B cell (primary cell): ENCODE data around the gene HES2. TPM values are rescaled to one million over a fixed set of nuclear protein-coding genes. Genes with fewer than 3 reads are reported as not detected.
"Not testable (repeated sequence)": the region's sequence is repeated elsewhere in the genome, so short reads cannot be mapped to it uniquely, and the experiment has no call there.

Source experiments
- ATAC-seq: fragments of 200-7000 bp; cut with Tn5 transposase; one replicate; pipeline ENCODE4 v1.10.0; 2021; ENCODE audit warnings: low read depth, mild to moderate bottlenecking, moderate number of reproducible peaks, moderate library complexity
- CTCF ChIA-PET: fragments of 350-600 bp; sonication (Branson Sonifier 250); formaldehyde crosslinking; loops from one replicate; lab custom pipeline; 2021; ENCODE audit warnings: antibody characterized with exemption, inconsistent platforms; lab: Charles Lee
- POLR2A ChIA-PET: fragments of 350-600 bp; sonication (Branson Sonifier 250); formaldehyde crosslinking; loops from one replicate; lab custom pipeline; 2021; ENCODE audit warnings: antibody characterized with exemption; lab: Charles Lee
- DNase-seq: peaks from one replicate; pipeline ENCODE4 v3.0.0; 2013
- H2AFZ ChIP-seq: 2 replicates; pipeline ENCODE4 v1.6.1; 2012; ENCODE audit warnings: mild to moderate bottlenecking, low read depth, low read length; ENCODE audit not compliant: insufficient read depth, poor library complexity, severe bottlenecking
- H3K27ac ChIP-seq, 2 donors: 1 replicate in 1 of 2; 2 replicates in 1 of 2; pipeline ENCODE4 v1.5.1; 2012 to 2013; ENCODE audit warnings: low read length in 2 of 2, mild to moderate bottlenecking in 2 of 2, moderate library complexity in 1 of 2
- H3K27me3 ChIP-seq, 4 experiments: fragments of 200-600 bp in 1 of 4; sonication (generic) in 1 of 4; replicated peaks in 1 of 4; 1 replicate in 2 of 4; 2 replicates in 2 of 4; pipeline versions ENCODE4 v1.6.1 to v1.7.0; 2013 to 2016; ENCODE audit warnings: low read length in 3 of 4, mild to moderate bottlenecking in 2 of 4, mixed read lengths in 1 of 4, moderate library complexity in 1 of 4; ENCODE audit not compliant: insufficient read depth in 4 of 4, control insufficient read depth in 3 of 4; ENCODE audit errors: control extremely low read depth in 1 of 4
- H3K36me3 ChIP-seq, 2 experiments: replicated peaks in 1 of 2; 1 replicate in 1 of 2; 2 replicates in 1 of 2; pipeline versions ENCODE4 v1.6.1 to v1.7.1; 2013; ENCODE audit warnings: low read length in 1 of 2; ENCODE audit not compliant: insufficient read depth in 2 of 2, control insufficient read depth in 1 of 2; ENCODE audit errors: control extremely low read depth in 1 of 2, extremely low read depth in 1 of 2
- H3K4me1 ChIP-seq, 2 donors: fragments of 200-600 bp in 1 of 2; sonication (generic) in 1 of 2; 1 replicate in 1 of 2; 2 replicates in 1 of 2; pipeline versions ENCODE4 v1.5.1 to v1.6.1; 2013 to 2017; ENCODE audit warnings: low read length in 2 of 2; ENCODE audit not compliant: control insufficient read depth in 2 of 2, insufficient read depth in 2 of 2
- H3K4me2 ChIP-seq: replicated peaks from 2 replicates; pipeline ENCODE3; 2012; ENCODE audit warnings: mild to moderate bottlenecking, low read depth, low read length; ENCODE audit not compliant: poor library complexity, severe bottlenecking
- H3K4me3 ChIP-seq, 5 experiments: fragments of 200-600 bp in 1 of 5; sonication (generic) in 1 of 5; 1 replicate in 3 of 5; 2 replicates in 2 of 5; pipeline versions ENCODE4 v1.5.1 to v1.7.0; 2011 to 2016; ENCODE audit warnings: low read length in 4 of 5, mild to moderate bottlenecking in 4 of 5, low read depth in 2 of 5, control low read depth in 1 of 5, moderate library complexity in 1 of 5; ENCODE audit not compliant: insufficient read depth in 1 of 5; ENCODE audit errors: control extremely low read depth in 1 of 5, extremely low read depth in 1 of 5
- H3K79me2 ChIP-seq: fragments of 200-600 bp; sonication (generic); one replicate; pipeline ENCODE4 v1.6.0; 2016; ENCODE audit warnings: low read length; ENCODE audit not compliant: control insufficient read depth, insufficient read depth
- H3K9ac ChIP-seq: fragments of 200-600 bp; sonication (generic); 2 replicates; pipeline ENCODE4 v1.6.1; 2017; ENCODE audit warnings: mild to moderate bottlenecking, low read length, moderate library complexity
- H3K9me3 ChIP-seq, 3 donors: one replicate each; pipeline versions ENCODE4 v1.6.1 to v1.7.1; 2013; ENCODE audit warnings: low read length in 2 of 3; ENCODE audit not compliant: control insufficient read depth in 2 of 3, insufficient read depth in 1 of 3; ENCODE audit errors: control extremely low read depth in 1 of 3
- H4K20me1 ChIP-seq: 2 replicates; pipeline ENCODE4 v1.6.0; 2012; ENCODE audit warnings: mild to moderate bottlenecking, low read length; ENCODE audit not compliant: insufficient read depth, control insufficient read depth, poor library complexity, severe bottlenecking
- H3K27ac Mint-ChIP-seq: one replicate; pipeline ENCODE4 v1.8.0; 2021; ENCODE audit warnings: mixed read lengths
- H3K27me3 Mint-ChIP-seq: one replicate; pipeline ENCODE4 v1.8.0; 2021; ENCODE audit warnings: mixed read lengths
- H3K4me1 Mint-ChIP-seq: one replicate; pipeline ENCODE4 v1.8.0; 2021; ENCODE audit warnings: mixed read lengths
- H3K4me3 Mint-ChIP-seq: one replicate; pipeline ENCODE4 v1.8.0; 2021; ENCODE audit warnings: mixed read lengths
- H3K9me3 Mint-ChIP-seq: one replicate; pipeline ENCODE4 v1.8.0; 2022; ENCODE audit warnings: mixed read lengths; ENCODE audit not compliant: insufficient read depth
- EZH2 ChIP-seq: IDR thresholded peaks from 2 replicates; pipeline ENCODE4 v1.6.1; 2012; ENCODE audit warnings: borderline replicate concordance, low read depth, mild to moderate bottlenecking, moderate library complexity, low read length; ENCODE audit not compliant: insufficient read depth, poor library complexity, severe bottlenecking
- WGBS: methylation state at CpG from one replicate; pipeline ENCODE4 v1.1.5; 2013; ENCODE audit warnings: missing lambda C conversion rate; ENCODE audit not compliant: insufficient coverage; 5-methylcytosine and 5-hydroxymethylcytosine counted together
- intact Hi-C: fragments of 100-400 bp; cut with micrococcal nuclease; formaldehyde crosslinking; loops from one replicate; pipeline ENCODE4 v1.10.0; 2022
- polyA plus RNA-seq: library from polyadenylated mRNA; depleted of rRNA; stranded (reverse); fragments of >200 nt; gene quantifications from 2 replicates; pipeline ENCODE4 v1.2.3, GENCODE V29; 2012
- total RNA-seq, 2 donors: library from RNA; stranded (reverse); fragments of 120-200 nt in 1 of 2; gene quantifications; 1 replicate in 1 of 2; 2 replicates in 1 of 2; pipeline versions ENCODE4 v1.2.3 to v1.2.4, GENCODE V29; 2013 to 2022
- TF ChIP-seq, protein P1 (sequence below): fragments of 200-600 bp; IDR thresholded peaks from one replicate; pipeline ENCODE4 v1.8.0; 2022; ENCODE audit warnings: antibody characterized with exemption, mild to moderate bottlenecking

Gene HES2
- total and polyA plus RNA-seq, 2 donors (not counting 1 experiment from before 2014, with no cell fraction given): not detected

GRCh38 chr1:6434186-6434585 is 14.5 kb upstream of the HES2 start:
- H4K20me1 ChIP-seq: no peaks in the 10 kb centered on the region
- H3K4me3 Mint-ChIP-seq: no peak overlapping the region
- H3K4me1 ChIP-seq: no peaks in the 10 kb centered on the region
- peaks cover 27% of the 10 kb centered on the region for H3K27me3 Mint-ChIP-seq
- DNase-seq: no peak
- 94% methylated on average over 2 of the region's 5 CpGs for WGBS
- H3K27ac Mint-ChIP-seq: no peak overlapping the region
- TF ChIP-seq EZH2: no peak
- TF ChIP-seq, protein P1, sequence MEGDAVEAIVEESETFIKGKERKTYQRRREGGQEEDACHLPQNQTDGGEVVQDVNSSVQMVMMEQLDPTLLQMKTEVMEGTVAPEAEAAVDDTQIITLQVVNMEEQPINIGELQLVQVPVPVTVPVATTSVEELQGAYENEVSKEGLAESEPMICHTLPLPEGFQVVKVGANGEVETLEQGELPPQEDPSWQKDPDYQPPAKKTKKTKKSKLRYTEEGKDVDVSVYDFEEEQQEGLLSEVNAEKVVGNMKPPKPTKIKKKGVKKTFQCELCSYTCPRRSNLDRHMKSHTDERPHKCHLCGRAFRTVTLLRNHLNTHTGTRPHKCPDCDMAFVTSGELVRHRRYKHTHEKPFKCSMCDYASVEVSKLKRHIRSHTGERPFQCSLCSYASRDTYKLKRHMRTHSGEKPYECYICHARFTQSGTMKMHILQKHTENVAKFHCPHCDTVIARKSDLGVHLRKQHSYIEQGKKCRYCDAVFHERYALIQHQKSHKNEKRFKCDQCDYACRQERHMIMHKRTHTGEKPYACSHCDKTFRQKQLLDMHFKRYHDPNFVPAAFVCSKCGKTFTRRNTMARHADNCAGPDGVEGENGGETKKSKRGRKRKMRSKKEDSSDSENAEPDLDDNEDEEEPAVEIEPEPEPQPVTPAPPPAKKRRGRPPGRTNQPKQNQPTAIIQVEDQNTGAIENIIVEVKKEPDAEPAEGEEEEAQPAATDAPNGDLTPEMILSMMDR: no peak
- H3K9ac ChIP-seq: no peak overlapping the region
- no peak overlapping the region for H2AFZ ChIP-seq
- H3K9me3 Mint-ChIP-seq: no peaks in the 10 kb centered on the region
- H3K9me3 ChIP-seq: no peaks in the 10 kb centered on the region
- no peak overlapping the region for H3K27ac ChIP-seq
- peaks cover 4% of the 10 kb centered on the region for H3K4me1 Mint-ChIP-seq
- H3K79me2 ChIP-seq: no peaks in the 10 kb centered on the region
- POLR2A ChIA-PET: no interaction called here
- ATAC-seq: no peak
- intact Hi-C loops: no loop called here
- no peaks in the 10 kb centered on the region for H3K36me3 ChIP-seq
- CTCF ChIA-PET: interaction anchor here (1.1 kb wide), 1 partner anchor 11 kb away, joined by 4 read pairs; no protein-coding TSS in a partner anchor
- H3K4me3 ChIP-seq: no peak overlapping the region
- H3K27me3 ChIP-seq: peaks cover 0 to 16% (median 3%) of the 10 kb centered on the region in 4 experiments
- no peak overlapping the region for H3K4me2 ChIP-seq

- H3K4me1 Mint-ChIP-seq, H3K9me3 ChIP-seq, H3K4me1 ChIP-seq, H4K20me1 ChIP-seq, H3K4me2 ChIP-seq, H3K27ac Mint-ChIP-seq, H3K4me3 ChIP-seq, intact Hi-C loops, H3K4me3 Mint-ChIP-seq, H2AFZ ChIP-seq, H3K9ac ChIP-seq, H3K36me3 ChIP-seq, H3K27ac ChIP-seq, H3K9me3 Mint-ChIP-seq, DNase-seq, H3K79me2 ChIP-seq, ATAC-seq: not testable (repeated sequence)
- CTCF ChIA-PET: interaction anchor here (0.6 to 1.7 kb wide), 4 partner anchors 8 to 165 kb away, joined by 3 to 7 read pairs (median 5); no protein-coding TSS in a partner anchor
- peaks cover 28% of the 10 kb centered on the region for H3K27me3 Mint-ChIP-seq
- POLR2A ChIA-PET: interaction anchor here (0.7 kb wide), 1 partner anchor 15 kb away, joined by 9 read pairs; no protein-coding TSS in a partner anchor
- 69% methylated on average over 9 of the region's 13 CpGs for WGBS
- peaks cover 0 to 11% (median 0%) of the 10 kb centered on the region in 4 experiments for H3K27me3 ChIP-seq
These were observed 12.2 kb upstream of the HES2 start for GRCh38 chr1:6431645-6432579.

GRCh38 chr1:6429660-6430411 is 10.1 kb upstream of the HES2 start:
- H3K9me3 Mint-ChIP-seq, POLR2A ChIA-PET, H2AFZ ChIP-seq, H3K79me2 ChIP-seq, H3K27ac Mint-ChIP-seq, H3K36me3 ChIP-seq, H3K4me3 ChIP-seq, H3K9me3 ChIP-seq, H4K20me1 ChIP-seq, H3K27ac ChIP-seq, H3K4me3 Mint-ChIP-seq, H3K9ac ChIP-seq, DNase-seq, H3K4me1 ChIP-seq, intact Hi-C loops, ATAC-seq, H3K4me2 ChIP-seq, H3K4me1 Mint-ChIP-seq: not testable (repeated sequence)
- 17% methylated on average over 13 of the region's 19 CpGs for WGBS
- H3K27me3 Mint-ChIP-seq: peaks cover 32% of the 10 kb centered on the region
- CTCF ChIA-PET: interaction anchor here (0.5 to 1.3 kb wide), 2 partner anchors 9 to 13 kb away, joined by 3 to 5 read pairs; no protein-coding TSS in a partner anchor
- H3K27me3 ChIP-seq: peaks cover 0 to 30% (median 7%) of the 10 kb centered on the region in 4 experiments
